ENCODE measurements around the gene SFSWAP.

- TF ChIP-seq POLR2AphosphoS5 (IDR thresholded peaks at IDR 0.05; ENCODE audit: low read depth, low read length) (no peak), POLR2A (IDR thresholded peaks at IDR 0.05; ENCODE audit: low read depth, low read length) (no peak), POU2F2 (IDR thresholded peaks at IDR 0.05; ENCODE audit: low read depth, low read length) (no peak)
These were observed 2.5 kb downstream of the SFSWAP start for GRCh38 chr12:131713349-131713748.

Measured in GM12891 (cell line).